Stimulated activated naive CD8-positive, alpha-beta T cell treated with anti-CD3 and anti-CD28 coated beads, Interleukin-15, amount 100 ng/mL, for 72 hours (primary cell): ENCODE data around the gene ADAMTS14.

Experiments used
- ATAC-seq: fragments of 150-1000 bp; cut with Tn5 transposase; 2 replicates; pipeline ENCODE4 v1.10.0; 2021; ENCODE audit warnings: mild to moderate bottlenecking, moderate library complexity
- DNase-seq, 2 donors: peaks; one replicate each; pipeline ENCODE4 v3.0.0; 2021 to 2022
- H3K27ac Mint-ChIP-seq, 2 donors: one replicate each; pipeline ENCODE4 v1.8.0; 2022; ENCODE audit warnings: mild to moderate bottlenecking in 2 of 2, mixed read lengths in 2 of 2, moderate library complexity in 2 of 2
- H3K27me3 Mint-ChIP-seq: one replicate; pipeline ENCODE4 v1.8.0; 2022; ENCODE audit warnings: mixed read lengths
- H3K4me1 Mint-ChIP-seq: one replicate; pipeline ENCODE4 v1.8.0; 2022; ENCODE audit warnings: mild to moderate bottlenecking, mixed read lengths
- H3K4me3 Mint-ChIP-seq, 2 donors: one replicate each; pipeline ENCODE4 v1.8.0; 2022; ENCODE audit warnings: mild to moderate bottlenecking in 2 of 2, mixed read lengths in 2 of 2, moderate library complexity in 1 of 2
- H3K9me3 Mint-ChIP-seq, 2 donors: one replicate each; pipeline ENCODE4 v1.8.0; 2022; ENCODE audit warnings: mixed read lengths in 2 of 2

Gene ADAMTS14

GRCh38 chr10:70779511-70780369, 107.4 kb downstream of the ADAMTS14 start:
- no peaks in the 10 kb centered on the region for H3K9me3 Mint-ChIP-seq
- no peak overlapping the region for H3K27ac Mint-ChIP-seq
- H3K4me3 Mint-ChIP-seq, result no peak overlapping the region
- peaks cover 15% of the 10 kb centered on the region for H3K4me1 Mint-ChIP-seq
- ATAC-seq (no peak), DNase-seq (no peak)
- peaks cover 10% of the 10 kb centered on the region for H3K27me3 Mint-ChIP-seq

- H3K4me1 Mint-ChIP-seq, result peaks cover 22% of the 10 kb centered on the region
- H3K9me3 Mint-ChIP-seq, result no peaks in the 10 kb centered on the region
- no peak overlapping the region for H3K4me3 Mint-ChIP-seq
- H3K27me3 Mint-ChIP-seq, result peaks cover 10% of the 10 kb centered on the region
- DNase-seq (no peak), ATAC-seq (no peak)
- peak overlapping the region in 1 of 2 donors; percentile 20 for H3K27ac Mint-ChIP-seq
These were observed 108.1 kb downstream of the ADAMTS14 start for GRCh38 chr10:70780370-70780760.

- DNase-seq (no peak), ATAC-seq (no peak)
- Mint-ChIP-seq H3K27me3 (peaks cover 10% of the 10 kb centered on the region), H3K27ac (no peak overlapping the region), H3K4me3 (no peak overlapping the region), H3K4me1 (peaks cover 22% of the 10 kb centered on the region), H3K9me3 (no peaks in the 10 kb centered on the region)
These were observed 108.5 kb downstream of the ADAMTS14 start for GRCh38 chr10:70780772-70781171.

GRCh38 chr10:70781461-70782051, 109.2 kb downstream of the ADAMTS14 start:
- DNase-seq (no peak), ATAC-seq (no peak)
- Mint-ChIP-seq H3K4me3 (no peak overlapping the region), H3K4me1 (peaks cover 27% of the 10 kb centered on the region), H3K27me3 (peaks cover 10% of the 10 kb centered on the region), H3K27ac (no peak overlapping the region), H3K9me3 (no peaks in the 10 kb centered on the region)

- no peak for DNase-seq
- Mint-ChIP-seq H3K27ac (peak overlapping the region in 1 of 2 donors; percentile 27), H3K4me1 (peaks cover 34% of the 10 kb centered on the region), H3K27me3 (peaks cover 10% of the 10 kb centered on the region), H3K4me3 (no peak overlapping the region), H3K9me3 (no peaks in the 10 kb centered on the region)
- no peak for ATAC-seq
These were observed 109.9 kb downstream of the ADAMTS14 start for GRCh38 chr10:70782086-70782745.

GRCh38 chr10:70782746-70783680, 110.7 kb downstream of the ADAMTS14 start:
- no peak overlapping the region for H3K4me3 Mint-ChIP-seq
- ATAC-seq (no peak), DNase-seq (no peak)
- H3K9me3 Mint-ChIP-seq, result no peaks in the 10 kb centered on the region
- H3K27me3 Mint-ChIP-seq, result peaks cover 10% of the 10 kb centered on the region
- H3K27ac Mint-ChIP-seq, result no peak overlapping the region
- peaks cover 36% of the 10 kb centered on the region for H3K4me1 Mint-ChIP-seq

- Mint-ChIP-seq H3K9me3 (no peaks in the 10 kb centered on the region), H3K4me3 (no peak overlapping the region), H3K27ac (no peak overlapping the region), H3K4me1 (peaks cover 36% of the 10 kb centered on the region), H3K27me3 (peaks cover 10% of the 10 kb centered on the region)
- no peak for DNase-seq
- no peak for ATAC-seq
These were observed 111.7 kb downstream of the ADAMTS14 start for GRCh38 chr10:70784016-70784415.

- peaks cover 36% of the 10 kb centered on the region for H3K4me1 Mint-ChIP-seq
- H3K27me3 Mint-ChIP-seq, result peaks cover 10% of the 10 kb centered on the region
- DNase-seq, result no peak
- peak overlapping the region in 1 of 2 donors; percentile 67 for H3K27ac Mint-ChIP-seq
- no peak for ATAC-seq
- H3K9me3 Mint-ChIP-seq, result no peaks in the 10 kb centered on the region
- H3K4me3 Mint-ChIP-seq, result no peak overlapping the region
These were observed 112.2 kb downstream of the ADAMTS14 start for GRCh38 chr10:70784471-70784870.

- peaks cover 10% of the 10 kb centered on the region for H3K27me3 Mint-ChIP-seq
- no peaks in the 10 kb centered on the region for H3K9me3 Mint-ChIP-seq
- H3K4me3 Mint-ChIP-seq, result no peak within 1 kb of the TSS
- ATAC-seq, result no peak
- H3K4me1 Mint-ChIP-seq, result peaks cover 37% of the 10 kb centered on the region
- peak within 1 kb of the TSS in 1 of 2 donors; percentile 67 for H3K27ac Mint-ChIP-seq
- no peak for DNase-seq
These were observed 112.9 kb downstream of the ADAMTS14 start, which contains the start of gene TBATA for GRCh38 chr10:70785190-70785589. Gene TBATA (minus strand): TSS chr10:70785377. CDS start chr10:70783379, 1,998 bp downstream.

GRCh38 chr10:70786799-70787415, 114.6 kb downstream of the ADAMTS14 start:
- peak; percentile 86 for ATAC-seq

GRCh38 chr10:70791386-70792039, 119.2 kb downstream of the ADAMTS14 start:
- ATAC-seq, result no peak
- Mint-ChIP-seq H3K27me3 (peaks cover 12% of the 10 kb centered on the region), H3K27ac (no peak overlapping the region), H3K9me3 (peaks cover 2 to 3% of the 10 kb centered on the region in 2 donors), H3K4me1 (peaks cover 23% of the 10 kb centered on the region), H3K4me3 (no peak overlapping the region)
- DNase-seq, result no peak

More at GRCh38 chr10:70786799-70787415, 114.6 kb downstream of the ADAMTS14 start:
- peak in 1 of 2 donors; percentile 23 for DNase-seq
- H3K27ac Mint-ChIP-seq, result peak overlapping the region; percentile 1 to 60
- H3K27me3 Mint-ChIP-seq, result peaks cover 10% of the 10 kb centered on the region
- no peaks in the 10 kb centered on the region for H3K9me3 Mint-ChIP-seq
- H3K4me1 Mint-ChIP-seq, result peaks cover 50% of the 10 kb centered on the region
- H3K4me3 Mint-ChIP-seq, result peak overlapping the region in 1 of 2 donors; percentile 9

GRCh38 chr10:70795613-70796012, 123.3 kb downstream of the ADAMTS14 start:
- Mint-ChIP-seq H3K9me3 (peaks cover 9 to 11% of the 10 kb centered on the region in 2 donors), H3K4me1 (peaks cover 9% of the 10 kb centered on the region), H3K27me3 (peaks cover 37% of the 10 kb centered on the region), H3K4me3 (no peak overlapping the region), H3K27ac (no peak overlapping the region)
- ATAC-seq (no peak), DNase-seq (no peak)

- H3K27me3 Mint-ChIP-seq, result peaks cover 48% of the 10 kb centered on the region
- H3K9me3 Mint-ChIP-seq, result peaks cover 9 to 11% of the 10 kb centered on the region in 2 donors
- no peak overlapping the region for H3K27ac Mint-ChIP-seq
- no peak for ATAC-seq
- H3K4me1 Mint-ChIP-seq, result no peaks in the 10 kb centered on the region
- no peak overlapping the region for H3K4me3 Mint-ChIP-seq
- DNase-seq, result no peak
These were observed 125.5 kb downstream of the ADAMTS14 start for GRCh38 chr10:70797840-70798239.

GRCh38 chr10:70799124-70799523, 126.8 kb downstream of the ADAMTS14 start:
- H3K27me3 Mint-ChIP-seq, result peaks cover 46% of the 10 kb centered on the region
- peaks cover 9 to 11% of the 10 kb centered on the region in 2 donors for H3K9me3 Mint-ChIP-seq
- no peak overlapping the region for H3K27ac Mint-ChIP-seq
- no peak overlapping the region for H3K4me3 Mint-ChIP-seq
- no peak for ATAC-seq
- H3K4me1 Mint-ChIP-seq, result no peaks in the 10 kb centered on the region
- no peak for DNase-seq
